Activated T-helper 1 cell treated with anti-CD3 and anti-CD28 coated beads, Interleukin-12 subunit alpha, Interleukin-12 subunit beta, Interleukin-2, Interleukin-4 antibody, amounts not matched to agents 30 ng/mL and 10 ng/mL and 1 ng/mL, durations not matched to agents 14 hours and 24 hours and 36 hours (primary cell): ENCODE results near the gene FAM53B. TPM values are rescaled to one million over a fixed set of nuclear protein-coding genes. Genes with fewer than 3 reads are reported as not detected.

Source experiments
- DNase-seq: peaks from one replicate; pipeline ENCODE4 v3.0.0; 2021; ENCODE audit warnings: low spot score
- H3K27ac Mint-ChIP-seq: one replicate; pipeline ENCODE4 v1.8.0; 2021; ENCODE audit warnings: mild to moderate bottlenecking, mixed read lengths
- H3K27me3 Mint-ChIP-seq: one replicate; pipeline ENCODE4 v1.8.0; 2022; ENCODE audit warnings: mild to moderate bottlenecking, moderate library complexity, mixed read lengths; ENCODE audit not compliant: insufficient read depth
- H3K36me3 Mint-ChIP-seq: one replicate; pipeline ENCODE4 v1.8.0; 2021; ENCODE audit warnings: low read depth, mixed read lengths
- H3K4me1 Mint-ChIP-seq: one replicate; pipeline ENCODE4 v1.8.0; 2021; ENCODE audit warnings: low read depth, mixed read lengths
- H3K4me3 Mint-ChIP-seq: one replicate; pipeline ENCODE4 v1.8.0; 2021; ENCODE audit warnings: mild to moderate bottlenecking, moderate library complexity, mixed read lengths
- H3K9me3 Mint-ChIP-seq: one replicate; pipeline ENCODE4 v1.8.0; 2021; ENCODE audit warnings: mixed read lengths
- intact Hi-C: fragments of 100-400 bp; cut with micrococcal nuclease; formaldehyde crosslinking; loops from one replicate; pipeline ENCODE4 v1.15.1; 2024
- total RNA-seq: library from RNA; stranded (reverse); gene quantifications from 2 replicates; pipeline ENCODE4 v1.2.3, GENCODE V29; 2022

The FAM53B gene
- total RNA-seq, 1 donor from 2014 or later = 31.8 TPM

DNA sequence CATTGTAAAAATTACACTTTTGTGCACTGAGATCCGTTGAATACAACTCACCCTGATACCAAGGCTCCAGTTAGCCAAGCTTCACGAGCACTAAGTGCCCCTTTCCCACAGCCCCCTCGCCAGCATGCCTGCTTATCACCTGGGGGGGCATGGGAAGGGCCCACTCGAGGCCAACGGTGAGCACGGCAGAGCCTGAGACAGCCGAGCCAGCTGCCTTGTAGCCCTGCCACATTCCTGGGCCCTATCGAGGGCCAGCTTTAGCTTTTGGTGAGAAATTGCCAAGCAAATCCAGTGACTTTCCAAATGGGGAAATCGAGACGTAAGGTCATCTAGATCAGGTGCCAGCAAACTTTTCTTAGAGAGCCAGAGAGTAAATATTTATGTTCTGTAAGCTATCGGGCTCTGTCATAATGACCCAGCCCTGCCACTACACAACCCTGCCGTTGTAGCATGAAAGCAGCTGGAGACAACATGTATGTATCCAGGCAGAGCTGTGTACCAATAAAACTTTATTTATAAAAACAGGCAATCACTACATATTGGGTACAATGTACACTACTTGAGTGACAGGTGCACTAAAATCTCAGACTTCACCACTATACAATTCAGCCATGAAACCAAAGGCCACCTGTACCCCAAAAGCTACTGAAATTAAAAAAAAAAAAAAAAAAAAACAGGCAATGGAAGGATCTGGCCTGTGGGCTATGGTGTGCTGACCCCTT lies 83.6 kb downstream of the FAM53B start:
- intact Hi-C loops = no loop called here
- H3K27ac Mint-ChIP-seq = no peak overlapping the region
- no peak overlapping the region for H3K4me3 Mint-ChIP-seq
- no peak for DNase-seq
- no peaks in the 10 kb centered on the region for H3K27me3 Mint-ChIP-seq
- peaks cover 42% of the 10 kb centered on the region for H3K4me1 Mint-ChIP-seq
- no peaks in the 10 kb centered on the region for H3K9me3 Mint-ChIP-seq
- H3K36me3 Mint-ChIP-seq = peaks cover 15% of the 10 kb centered on the region

DNA sequence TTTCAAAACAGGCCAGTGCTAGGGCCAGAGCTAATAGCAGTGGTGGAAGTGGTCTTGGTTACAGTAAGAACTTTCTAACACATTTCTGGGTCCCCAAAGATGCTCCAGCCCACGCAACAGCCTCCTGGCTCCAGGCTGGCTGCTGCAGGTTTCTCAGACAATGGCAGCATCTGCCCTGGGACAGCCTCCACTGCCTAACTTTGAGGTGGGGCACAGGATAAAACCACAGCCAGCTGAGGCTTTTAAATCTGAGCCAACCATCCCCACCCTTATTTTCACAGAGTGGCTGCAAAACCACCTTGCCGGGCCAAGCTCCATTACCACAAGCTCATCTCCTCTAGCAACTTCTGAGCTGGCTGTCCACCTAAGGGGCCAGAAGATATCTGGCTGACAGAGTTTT lies 84.8 kb downstream of the FAM53B start:
- no peaks in the 10 kb centered on the region for H3K27me3 Mint-ChIP-seq
- no peak overlapping the region for H3K4me3 Mint-ChIP-seq
- intact Hi-C loops = no loop called here
- H3K4me1 Mint-ChIP-seq = peaks cover 53% of the 10 kb centered on the region
- H3K27ac Mint-ChIP-seq = no peak overlapping the region
- no peak for DNase-seq
- H3K36me3 Mint-ChIP-seq = peaks cover 10% of the 10 kb centered on the region
- H3K9me3 Mint-ChIP-seq = no peaks in the 10 kb centered on the region

DNA sequence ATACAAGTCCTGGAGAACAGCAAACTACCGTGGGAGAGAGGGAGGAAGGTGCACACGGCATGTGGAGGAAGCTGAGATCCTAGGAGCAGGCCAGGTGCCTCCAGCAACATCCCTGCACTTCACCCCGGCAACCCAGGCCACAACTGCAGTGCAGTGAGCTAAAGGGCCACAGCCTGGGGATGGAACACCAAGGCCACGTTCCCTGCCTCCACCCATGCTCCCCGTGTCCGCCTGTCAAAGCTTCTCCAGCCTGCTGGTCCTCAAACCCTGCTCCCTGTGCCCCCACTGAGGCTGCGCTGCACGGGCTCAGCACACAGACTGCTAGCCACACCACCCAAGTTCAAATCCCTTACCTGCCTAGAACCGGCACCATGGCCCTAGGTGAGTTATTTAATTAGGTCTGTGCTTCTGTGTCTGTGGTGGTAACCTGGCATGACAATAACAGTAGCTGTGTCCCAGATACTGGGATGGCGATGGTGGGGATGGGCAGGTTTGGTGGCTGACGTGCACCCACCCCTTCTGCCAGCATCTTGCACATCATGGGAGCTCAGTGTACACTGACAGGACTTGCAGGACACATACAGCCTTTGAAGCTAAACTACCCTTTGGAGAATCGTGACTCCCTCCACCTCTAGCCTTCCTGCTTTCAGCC lies 85.5 kb downstream of the FAM53B start:
- H3K4me3 Mint-ChIP-seq = no peak overlapping the region
- no peak for DNase-seq
- no peaks in the 10 kb centered on the region for H3K9me3 Mint-ChIP-seq
- peak overlapping the region; percentile 19 for H3K27ac Mint-ChIP-seq
- intact Hi-C loops = no loop called here
- no peaks in the 10 kb centered on the region for H3K27me3 Mint-ChIP-seq
- H3K4me1 Mint-ChIP-seq = peaks cover 53% of the 10 kb centered on the region
- peaks cover 10% of the 10 kb centered on the region for H3K36me3 Mint-ChIP-seq

DNA sequence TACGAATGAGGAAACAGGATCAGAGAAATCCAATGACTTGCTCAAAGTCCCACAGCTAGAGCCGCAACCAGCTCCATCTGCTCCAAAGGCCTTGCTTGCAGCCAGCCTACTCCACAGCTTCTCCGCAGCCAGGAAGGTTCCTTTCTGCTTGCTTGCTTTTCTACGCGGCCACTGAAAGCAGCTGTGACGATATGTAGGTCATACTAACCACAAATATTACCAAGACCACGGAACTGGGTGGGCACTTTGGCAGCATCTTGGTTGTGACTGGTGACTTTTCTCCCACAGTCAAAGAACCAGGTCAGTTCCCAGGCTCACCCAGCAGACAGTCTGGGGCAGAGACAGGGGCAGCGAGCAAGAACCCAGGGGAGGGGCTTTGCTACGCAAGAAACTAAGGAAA lies 86.4 kb downstream of the FAM53B start:
- intact Hi-C loops = no loop called here
- H3K27ac Mint-ChIP-seq = no peak overlapping the region
- peaks cover 53% of the 10 kb centered on the region for H3K4me1 Mint-ChIP-seq
- H3K9me3 Mint-ChIP-seq = no peaks in the 10 kb centered on the region
- no peak for DNase-seq
- H3K4me3 Mint-ChIP-seq = no peak overlapping the region
- H3K27me3 Mint-ChIP-seq = no peaks in the 10 kb centered on the region
- peaks cover 12% of the 10 kb centered on the region for H3K36me3 Mint-ChIP-seq

DNA sequence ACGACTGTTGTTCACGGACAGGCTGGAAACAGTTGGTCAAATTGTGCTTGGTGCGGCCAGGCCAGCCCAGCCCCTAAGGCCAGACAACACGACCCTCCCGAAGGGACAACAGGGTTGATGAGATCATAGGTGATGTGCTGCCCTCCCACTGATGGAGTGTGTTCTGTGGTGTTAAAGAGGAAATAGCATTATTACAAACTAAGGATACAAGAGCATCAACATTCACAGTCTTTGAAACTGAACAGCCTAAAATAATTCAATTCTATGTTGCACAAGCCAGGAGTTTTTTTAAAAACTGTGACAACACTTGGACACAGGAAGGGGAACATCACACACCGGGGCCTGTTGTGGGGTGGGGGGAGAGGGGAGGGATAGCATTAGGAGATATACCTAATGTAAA lies 87.6 kb downstream of the FAM53B start:
- H3K27me3 Mint-ChIP-seq = no peaks in the 10 kb centered on the region
- DNase-seq = no peak
- intact Hi-C loops = no loop called here
- no peak overlapping the region for H3K27ac Mint-ChIP-seq
- no peaks in the 10 kb centered on the region for H3K9me3 Mint-ChIP-seq
- H3K4me3 Mint-ChIP-seq = no peak overlapping the region
- H3K36me3 Mint-ChIP-seq = peaks cover 12% of the 10 kb centered on the region
- H3K4me1 Mint-ChIP-seq = peaks cover 62% of the 10 kb centered on the region

DNA sequence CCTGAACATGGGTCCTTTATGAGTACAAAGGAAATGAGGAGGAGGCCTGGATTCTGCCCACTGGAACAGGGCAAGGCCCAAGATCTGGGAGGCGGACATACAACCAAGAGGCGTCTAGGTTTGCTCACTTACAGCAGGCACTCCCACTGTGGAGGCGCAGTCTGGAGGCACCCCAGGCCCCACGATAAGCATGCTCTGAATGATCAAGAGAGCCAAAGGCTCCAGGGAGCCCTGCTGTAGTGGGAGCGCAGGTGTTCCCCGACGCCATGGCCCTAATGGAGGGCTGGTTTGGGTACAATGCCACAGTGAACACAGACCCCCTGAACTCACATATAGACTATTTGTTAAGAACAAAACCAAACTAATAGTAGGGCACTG lies 88.1 kb downstream of the FAM53B start:
- H3K4me3 Mint-ChIP-seq = no peak overlapping the region
- H3K4me1 Mint-ChIP-seq = peaks cover 66% of the 10 kb centered on the region

DNA sequence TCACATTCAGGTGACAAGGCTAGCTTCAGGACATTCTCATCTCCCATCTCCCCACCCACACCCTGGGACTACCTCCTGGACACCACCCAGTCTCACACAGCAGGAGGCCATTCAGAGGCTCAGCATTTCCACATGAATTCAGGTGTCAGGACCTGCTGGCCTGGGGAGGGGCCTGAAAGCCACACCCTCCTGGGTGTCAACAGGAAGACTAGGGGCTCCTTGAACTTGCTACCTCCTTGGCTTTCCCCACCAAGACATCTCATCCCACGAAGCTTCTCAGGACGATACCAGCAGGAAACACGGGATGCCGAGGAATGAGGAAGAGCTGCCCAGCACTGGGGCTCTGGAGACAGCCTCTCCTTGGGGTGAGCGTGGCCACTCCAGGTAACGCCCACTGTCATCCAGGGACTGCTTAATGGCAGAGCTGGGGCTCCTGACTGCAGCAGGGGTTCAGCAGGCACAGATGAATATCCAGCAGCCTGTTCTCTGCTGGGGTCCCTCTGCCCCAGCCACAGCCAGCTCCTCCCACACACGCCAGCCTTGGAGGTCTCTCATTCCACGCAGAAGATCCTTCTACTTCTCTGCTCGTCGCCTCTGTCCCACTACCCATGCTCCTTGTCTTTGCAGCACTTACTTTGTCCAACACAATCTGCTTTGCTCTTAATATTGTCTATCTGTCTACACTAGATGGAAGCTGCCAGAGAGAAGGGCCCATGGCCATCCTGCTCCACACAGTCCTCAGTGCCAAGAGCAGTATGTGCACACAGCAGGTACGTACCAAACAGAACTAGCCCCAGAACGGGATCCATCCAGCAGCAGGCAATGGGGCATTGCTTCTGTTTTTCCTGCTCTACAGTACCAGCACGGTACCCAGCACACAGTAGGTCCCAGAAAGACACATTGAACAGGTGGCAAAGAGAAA lies 88.7 kb downstream of the FAM53B start:
- DNase-seq = no peak
- no peak overlapping the region for H3K4me3 Mint-ChIP-seq
- no peaks in the 10 kb centered on the region for H3K9me3 Mint-ChIP-seq
- H3K27ac Mint-ChIP-seq = no peak overlapping the region
- H3K27me3 Mint-ChIP-seq = no peaks in the 10 kb centered on the region
- intact Hi-C loops = no loop called here
- H3K36me3 Mint-ChIP-seq = peaks cover 16% of the 10 kb centered on the region
- H3K4me1 Mint-ChIP-seq = peaks cover 72% of the 10 kb centered on the region

More for the DNA sequence above, 88.1 kb downstream of the FAM53B start:
- DNase-seq = no peak
- Mint-ChIP-seq H3K9me3 (no peaks in the 10 kb centered on the region), H3K36me3 (peaks cover 12% of the 10 kb centered on the region), H3K27ac (no peak overlapping the region), H3K27me3 (no peaks in the 10 kb centered on the region)
- intact Hi-C loops = no loop called here

DNA sequence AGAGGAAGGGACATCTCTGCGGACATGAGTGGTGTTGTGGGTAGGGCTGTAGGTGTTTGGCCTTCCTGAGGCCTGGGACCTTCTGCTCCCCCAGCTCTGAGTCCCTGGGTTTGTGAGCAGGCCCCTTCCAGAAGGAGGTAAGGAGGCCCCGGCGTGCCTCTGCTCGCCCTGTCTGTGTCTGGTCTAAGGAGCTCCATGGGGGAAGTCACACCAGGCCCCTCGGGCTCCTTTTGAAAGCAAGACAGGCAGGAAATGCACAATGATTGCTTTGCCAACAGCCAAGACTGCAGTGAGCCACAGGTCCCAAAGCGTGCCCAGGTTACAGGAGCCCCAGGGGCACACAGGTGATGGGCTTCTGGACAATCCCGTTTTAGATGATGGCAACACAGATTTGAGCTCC lies 89.5 kb downstream of the FAM53B start:
- intact Hi-C loops = no loop called here
- no peaks in the 10 kb centered on the region for H3K9me3 Mint-ChIP-seq
- peaks cover 17% of the 10 kb centered on the region for H3K36me3 Mint-ChIP-seq
- no peak for DNase-seq
- H3K27me3 Mint-ChIP-seq = no peaks in the 10 kb centered on the region
- H3K27ac Mint-ChIP-seq = no peak overlapping the region
- peaks cover 73% of the 10 kb centered on the region for H3K4me1 Mint-ChIP-seq
- H3K4me3 Mint-ChIP-seq = no peak overlapping the region

DNA sequence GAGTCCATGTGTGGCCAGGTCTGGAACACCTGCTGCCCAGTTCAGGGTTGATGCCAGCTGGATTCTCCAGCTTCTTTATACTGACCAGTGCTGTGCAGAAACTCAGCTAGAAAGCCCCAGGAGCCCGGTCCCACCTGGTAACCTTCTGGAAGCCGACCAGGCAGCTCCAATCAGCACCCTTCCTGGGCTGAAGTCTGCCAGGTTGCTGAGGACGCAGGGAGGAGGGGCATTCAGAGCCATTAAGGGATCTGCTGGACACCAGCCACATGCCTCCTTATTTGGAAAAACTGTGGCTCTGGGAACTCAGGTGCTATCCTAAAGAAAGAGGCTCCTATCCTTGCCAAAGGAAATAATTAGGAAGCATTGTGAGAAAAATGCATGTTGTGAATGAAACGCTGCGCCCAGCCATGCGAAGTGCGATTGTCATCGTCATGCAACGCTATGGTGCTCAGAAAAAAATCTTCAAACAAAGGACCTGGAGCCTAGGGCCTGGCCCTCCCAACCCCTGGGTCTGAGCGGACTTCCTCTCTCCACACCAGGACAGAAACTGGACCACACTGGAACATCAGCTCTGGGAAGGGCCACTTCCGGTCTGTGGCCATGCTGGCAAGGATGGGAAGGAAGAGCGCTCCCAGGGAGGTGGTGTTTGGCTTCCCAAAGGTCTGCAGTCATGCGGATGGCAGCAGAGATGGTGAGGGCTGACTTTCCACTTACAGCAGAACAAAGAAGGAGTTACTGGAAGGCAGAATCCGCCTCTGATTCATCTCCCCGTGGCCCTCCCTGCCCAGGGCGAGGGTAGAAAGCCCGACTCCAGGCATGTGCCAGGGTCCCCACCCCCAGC lies 90.1 kb downstream of the FAM53B start:
- H3K36me3 Mint-ChIP-seq = peaks cover 17% of the 10 kb centered on the region
- intact Hi-C loops = no loop called here
- peaks cover 73% of the 10 kb centered on the region for H3K4me1 Mint-ChIP-seq
- no peak overlapping the region for H3K27ac Mint-ChIP-seq
- DNase-seq = no peak
- H3K27me3 Mint-ChIP-seq = no peaks in the 10 kb centered on the region
- H3K4me3 Mint-ChIP-seq = no peak overlapping the region
- no peaks in the 10 kb centered on the region for H3K9me3 Mint-ChIP-seq

DNA sequence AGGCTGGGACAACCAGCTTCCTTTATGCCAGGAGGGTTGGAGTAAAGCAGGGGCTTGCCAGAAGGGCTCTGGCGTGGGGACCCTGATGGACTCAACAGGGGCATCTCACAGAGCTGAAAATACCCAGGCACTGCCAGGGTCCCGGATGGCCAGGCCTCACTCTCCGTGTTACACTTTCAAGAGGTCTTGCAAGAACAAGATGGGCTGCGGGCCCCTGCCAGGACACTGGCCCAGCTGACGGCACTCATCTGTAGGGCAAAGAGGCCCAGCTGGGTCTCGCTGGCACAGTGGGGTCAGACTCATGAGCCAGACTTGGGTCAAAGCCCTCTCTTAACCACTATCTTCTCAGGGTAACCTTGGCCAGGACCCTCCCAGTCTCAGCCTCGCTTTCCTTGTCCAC lies 90.9 kb downstream of the FAM53B start:
- Mint-ChIP-seq H3K27ac (no peak overlapping the region), H3K36me3 (peaks cover 17% of the 10 kb centered on the region)
- intact Hi-C loops = no loop called here

DNA sequence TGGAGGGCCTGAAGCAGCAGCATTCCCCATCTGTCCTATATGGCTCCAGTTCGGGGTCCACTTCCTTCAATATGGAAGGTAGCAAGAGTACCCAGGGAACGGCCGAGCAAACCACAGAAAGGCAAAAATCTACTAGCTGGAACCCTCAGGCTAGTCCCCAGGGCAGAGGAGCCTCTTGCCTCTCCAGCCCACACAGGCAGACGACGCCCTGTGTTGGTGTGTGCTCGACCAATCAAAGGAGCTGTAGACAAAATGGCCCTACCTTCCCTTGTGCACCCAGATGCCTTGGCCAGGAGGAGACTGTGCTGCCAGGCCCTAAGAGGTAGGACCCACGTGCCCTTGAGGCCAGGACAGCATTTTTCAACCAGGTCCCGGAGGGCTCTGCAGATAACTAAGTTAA lies 91.5 kb downstream of the FAM53B start:
- Mint-ChIP-seq H3K27ac (no peak overlapping the region), H3K4me1 (peaks cover 73% of the 10 kb centered on the region), H3K4me3 (no peak overlapping the region), H3K36me3 (peaks cover 14% of the 10 kb centered on the region), H3K9me3 (no peaks in the 10 kb centered on the region), H3K27me3 (no peaks in the 10 kb centered on the region)
- intact Hi-C loops = no loop called here
- no peak for DNase-seq

More for the DNA sequence above, 90.9 kb downstream of the FAM53B start:
- peaks cover 73% of the 10 kb centered on the region for H3K4me1 Mint-ChIP-seq
- no peak for DNase-seq
- no peaks in the 10 kb centered on the region for H3K9me3 Mint-ChIP-seq
- no peaks in the 10 kb centered on the region for H3K27me3 Mint-ChIP-seq
- no peak overlapping the region for H3K4me3 Mint-ChIP-seq

DNA sequence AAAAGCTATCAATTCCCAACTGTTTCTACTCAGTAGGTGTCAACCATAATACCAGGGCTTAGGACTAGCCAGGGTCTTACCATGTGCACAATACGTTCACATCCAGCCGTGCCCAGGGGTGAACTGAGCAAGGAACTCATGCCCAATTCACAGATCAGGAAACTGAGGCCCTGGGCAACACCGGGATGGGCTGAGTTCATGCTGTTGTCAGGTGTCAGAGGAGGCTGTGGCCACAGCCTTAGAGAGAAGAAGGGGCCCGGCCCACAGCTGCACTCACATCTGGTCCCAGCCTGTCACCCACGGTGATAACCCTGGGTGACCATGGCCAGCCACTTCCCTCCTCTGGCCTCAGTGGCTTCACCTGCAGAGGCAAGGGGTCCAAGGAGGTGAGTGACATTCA lies 92.0 kb downstream of the FAM53B start:
- Mint-ChIP-seq H3K4me1 (peaks cover 73% of the 10 kb centered on the region), H3K36me3 (peaks cover 15% of the 10 kb centered on the region), H3K9me3 (no peaks in the 10 kb centered on the region), H3K27ac (no peak overlapping the region), H3K27me3 (no peaks in the 10 kb centered on the region), H3K4me3 (no peak overlapping the region)
- intact Hi-C loops = no loop called here
- no peak for DNase-seq
